PC-3 (cell line): Measurements from ENCODE around the gene COL2A1. TPM values are rescaled to one million over a fixed set of nuclear protein-coding genes. Genes with fewer than 3 reads are reported as not detected.

ENCODE experiments used
- ATAC-seq: fragments of 200-7000 bp; cut with Tn5 transposase; 2 replicates; pipeline ENCODE4 v1.9.1; 2020; ENCODE audit warnings: mild to moderate bottlenecking, moderate library complexity
- BruUV-seq: library from RNA; stranded (reverse); fragments of 400-500 nt; replicated peaks from 2 replicates; lab custom pipeline; 2021; lab: Mats Ljungman, UMichigan
- CTCF ChIA-PET: fragments of 300-600 bp; sonication (Branson Sonifier 250); formaldehyde crosslinking; loops from one replicate; lab custom pipeline; 2022; ENCODE audit warnings: antibody characterized with exemption; lab: Charles Lee
- POLR2A ChIA-PET: fragments of 300-600 bp; sonication (Branson Sonifier 250); formaldehyde crosslinking; loops from one replicate; lab custom pipeline; 2022; ENCODE audit warnings: antibody characterized with exemption; ENCODE audit not compliant: unreplicated experiment; lab: Charles Lee
- DNase-seq: peaks from one replicate; pipeline ENCODE4 v3.0.0-alpha.2; 2015
- H2AFZ ChIP-seq: fragments of 300-600 bp; sonication (generic); 2 replicates; pipeline ENCODE4 v1.6.0; 2016; ENCODE audit warnings: antibody characterized with exemption, low read length
- H3F3A ChIP-seq: fragments of 300-600 bp; sonication (generic); one replicate; pipeline ENCODE4 v1.6.0; 2017; ENCODE audit warnings: antibody characterized with exemption, low read length, control low read depth, mild to moderate bottlenecking; ENCODE audit not compliant: unreplicated experiment
- H3K27ac ChIP-seq: fragments of 300-600 bp; sonication (generic); 2 replicates; pipeline ENCODE4 v1.5.1; 2016; ENCODE audit warnings: mild to moderate bottlenecking, low read length
- H3K27me3 ChIP-seq: fragments of 300-600 bp; sonication (generic); 2 replicates; pipeline ENCODE4 v1.6.1; 2016; ENCODE audit warnings: low read length, mixed read lengths
- H3K36me3 ChIP-seq: fragments of 300-600 bp; sonication (generic); 2 replicates; pipeline ENCODE4 v1.6.1; 2016; ENCODE audit warnings: low read depth, mixed run types, low read length, mixed read lengths
- H3K4me1 ChIP-seq: fragments of 300-600 bp; sonication (generic); 2 replicates; pipeline ENCODE4 v1.5.1; 2016; ENCODE audit warnings: low read length; ENCODE audit not compliant: insufficient read depth
- H3K4me2 ChIP-seq: fragments of 300-600 bp; sonication (generic); 2 replicates; pipeline ENCODE4 v1.6.0; 2016; ENCODE audit warnings: low read length
- H3K4me3 ChIP-seq: fragments of 300-600 bp; sonication (generic); 2 replicates; pipeline ENCODE4 v1.5.1; 2016; ENCODE audit warnings: mild to moderate bottlenecking, low read length, mixed read lengths
- H3K79me2 ChIP-seq: fragments of 300-600 bp; sonication (generic); 2 replicates; pipeline ENCODE4 v1.6.1; 2017; ENCODE audit warnings: low read length, mixed read lengths
- H3K9ac ChIP-seq: fragments of 300-600 bp; sonication (generic); 2 replicates; pipeline ENCODE4 v1.6.0; 2016; ENCODE audit warnings: mild to moderate bottlenecking, low read length
- H3K9me2 ChIP-seq: fragments of 300-600 bp; sonication (generic); replicated peaks from 2 replicates; pipeline ENCODE4 v1.6.1; 2016; ENCODE audit warnings: mixed run types, low read length, mixed read lengths
- H3K9me3 ChIP-seq: fragments of 300-600 bp; sonication (generic); 2 replicates; pipeline ENCODE4 v1.6.1; 2016; ENCODE audit warnings: low read length, mixed read lengths
- H4K20me1 ChIP-seq: fragments of 300-600 bp; sonication (generic); 2 replicates; pipeline ENCODE4 v1.6.1; 2016; ENCODE audit warnings: low read length, mixed read lengths
- CTCF ChIP-seq: fragments of 300-600 bp; sonication (generic); conservative IDR thresholded peaks from 2 replicates; pipeline ENCODE4 v1.5.1; 2017; ENCODE audit warnings: antibody characterized with exemption, low read depth, mild to moderate bottlenecking, low read length
- EZH2 ChIP-seq: fragments of 300-600 bp; sonication (generic); IDR thresholded peaks from one replicate; pipeline ENCODE4 v1.6.1; 2017; ENCODE audit warnings: antibody characterized with exemption, mild to moderate bottlenecking, low read length; ENCODE audit not compliant: unreplicated experiment
- EZH2phosphoT487 ChIP-seq: fragments of 300-600 bp; sonication (generic); IDR thresholded peaks from 2 replicates; pipeline ENCODE4 v1.6.1; 2018; ENCODE audit warnings: mild to moderate bottlenecking, antibody characterized with exemption, low read length, borderline replicate concordance
- intact Hi-C: fragments of 100-400 bp; cut with micrococcal nuclease; formaldehyde crosslinking; loops from 2 replicates; pipeline ENCODE4 v1.9.0; 2023
- total RNA-seq: library from RNA; depleted of rRNA; stranded (reverse); fragments of >200 nt; gene quantifications from 2 replicates; pipeline ENCODE4 v1.2.3, GENCODE V29; 2014

Gene COL2A1
- total RNA-seq, 1 experiment from 2014 or later, result 6.7 TPM

- ATAC-seq, result no peak
- H2AFZ ChIP-seq, result no peak overlapping the region
- H3K27me3 ChIP-seq, result no peaks in the 10 kb centered on the region
- DNase-seq, result no peak
- no peaks in the 10 kb centered on the region for H3K79me2 ChIP-seq
- TF ChIP-seq EZH2 (no peak), CTCF (no peak), EZH2phosphoT487 (no peak)
- no peaks in the 10 kb centered on the region for H4K20me1 ChIP-seq
- intact Hi-C loops, result loop anchor here (10.0 kb wide), 1 partner anchor 125 kb away; the partner anchor contains the start of gene VDR
- H3K27ac ChIP-seq, result no peak overlapping the region
- no peaks in the 10 kb centered on the region for H3K36me3 ChIP-seq
- H3K4me2 ChIP-seq, result no peak overlapping the region
- POLR2A ChIA-PET, result no interaction called here
- no peak overlapping the region for H3K9ac ChIP-seq
- BruUV-seq, result no TSS peak
- H3K9me3 ChIP-seq, result no peaks in the 10 kb centered on the region
- H3K4me3 ChIP-seq, result no peak overlapping the region
- CTCF ChIA-PET, result no interaction called here
- no peaks in the 10 kb centered on the region for H3K4me1 ChIP-seq
- H3K9me2 ChIP-seq, result no peaks in the 10 kb centered on the region
- H3F3A ChIP-seq, result no peaks in the 10 kb centered on the region
These were observed 25.4 kb upstream of the COL2A1 start for GRCh38 chr12:48029491-48030172.

- no peaks in the 10 kb centered on the region for H3K27me3 ChIP-seq
- no peaks in the 10 kb centered on the region for H3K36me3 ChIP-seq
- H3K9me2 ChIP-seq, result no peaks in the 10 kb centered on the region
- ChIA-PET CTCF (no interaction called here), POLR2A (no interaction called here)
- H3K4me2 ChIP-seq, result no peak overlapping the region
- H3K4me3 ChIP-seq, result no peak overlapping the region
- no peak overlapping the region for H3K27ac ChIP-seq
- no peak overlapping the region for H3K9ac ChIP-seq
- no peaks in the 10 kb centered on the region for H3F3A ChIP-seq
- ATAC-seq, result no peak
- no peaks in the 10 kb centered on the region for H4K20me1 ChIP-seq
- no TSS peak for BruUV-seq
- intact Hi-C loops, result loop anchor here (10.0 kb wide), 1 partner anchor 124 kb away; the partner anchor contains the start of gene VDR
- H3K79me2 ChIP-seq, result no peaks in the 10 kb centered on the region
- peaks cover 5% of the 10 kb centered on the region for H3K4me1 ChIP-seq
- H2AFZ ChIP-seq, result no peak overlapping the region
- no peak for DNase-seq
- TF ChIP-seq EZH2, result no peak
- no peak for TF ChIP-seq CTCF
- no peak for TF ChIP-seq EZH2phosphoT487
- H3K9me3 ChIP-seq, result no peaks in the 10 kb centered on the region
These were observed 24.5 kb upstream of the COL2A1 start for GRCh38 chr12:48028541-48029431.
